H9 (cell line): Measurements from ENCODE around the gene SLC25A39. TPM values are rescaled to one million over a fixed set of nuclear protein-coding genes. Genes with fewer than 3 reads are reported as not detected.
A peak's percentile ranks its signal among the peaks of the same experiment; 100 is the strongest.
"Not testable (repeated sequence)": the region's sequence is repeated elsewhere in the genome, so short reads cannot be mapped to it uniquely, and the experiment has no call there.

ENCODE experiments used
- DNase-seq: peaks from one replicate; pipeline ENCODE4 v3.0.0-alpha.2; 2017
- H2AFZ ChIP-seq: one replicate; pipeline ENCODE4 v1.6.1; 2013; ENCODE audit warnings: mild to moderate bottlenecking, low read length, control low read depth, moderate library complexity
- H2AK5ac ChIP-seq: 2 replicates; pipeline ENCODE4 v1.6.1; 2013; ENCODE audit warnings: low read length, control low read depth, mixed read lengths; ENCODE audit not compliant: insufficient read length
- H2BK120ac ChIP-seq: one replicate; pipeline ENCODE4 v1.6.1; 2013; ENCODE audit warnings: low read depth, mild to moderate bottlenecking, low read length, control low read depth, inconsistent platforms; ENCODE audit not compliant: poor library complexity, severe bottlenecking
- H2BK12ac ChIP-seq: 2 replicates; pipeline ENCODE4 v1.6.1; 2013; ENCODE audit warnings: low read length, control low read depth, mixed read lengths, low read depth; ENCODE audit not compliant: insufficient read length
- H2BK15ac ChIP-seq: 2 replicates; pipeline ENCODE4 v1.6.1; 2013; ENCODE audit warnings: low read depth, low read length, control low read depth
- H2BK20ac ChIP-seq: one replicate; pipeline ENCODE4 v1.6.1; 2013; ENCODE audit warnings: low read depth, mild to moderate bottlenecking, low read length, control low read depth, inconsistent platforms; ENCODE audit not compliant: poor library complexity, severe bottlenecking
- H2BK5ac ChIP-seq: 2 replicates; pipeline ENCODE4 v1.6.1; 2013; ENCODE audit warnings: low read length, control low read depth, mixed read lengths; ENCODE audit not compliant: insufficient read length
- H3K14ac ChIP-seq: 2 replicates; pipeline ENCODE4 v1.6.1; 2013; ENCODE audit warnings: low read length, control low read depth; ENCODE audit not compliant: insufficient read depth
- H3K18ac ChIP-seq: 2 replicates; pipeline ENCODE4 v1.6.1; 2013; ENCODE audit warnings: low read depth, mild to moderate bottlenecking, mixed read lengths, low read length, control low read depth; ENCODE audit not compliant: insufficient read length
- H3K23ac ChIP-seq: 2 replicates; pipeline ENCODE4 v1.6.1; 2013; ENCODE audit warnings: low read length, control low read depth, mixed read lengths, low read depth; ENCODE audit not compliant: insufficient read length
- H3K23me2 ChIP-seq: 2 replicates; pipeline ENCODE4 v1.6.1; 2013; ENCODE audit warnings: low read depth, mild to moderate bottlenecking, mixed read lengths, low read length, control low read depth; ENCODE audit not compliant: insufficient read length, poor library complexity, severe bottlenecking
- H3K27ac ChIP-seq: 2 replicates; pipeline ENCODE4 v1.5.1; 2013; ENCODE audit warnings: low read length, control low read depth, mixed read lengths, low read depth; ENCODE audit not compliant: insufficient read length
- H3K27me3 ChIP-seq: 2 replicates; pipeline ENCODE4 v1.6.1; 2013; ENCODE audit warnings: low read length, control low read depth, inconsistent platforms; ENCODE audit not compliant: insufficient read depth
- H3K4ac ChIP-seq: 2 replicates; pipeline ENCODE4 v1.6.1; 2013; ENCODE audit warnings: low read depth, mild to moderate bottlenecking, control low read depth, inconsistent platforms, low read length, moderate library complexity
- H3K4me1 ChIP-seq: 2 replicates; pipeline ENCODE4 v1.6.1; 2013; ENCODE audit warnings: low read length, control low read depth, inconsistent platforms; ENCODE audit not compliant: insufficient read depth
- H3K4me2 ChIP-seq: 2 replicates; pipeline ENCODE4 v1.6.1; 2013; ENCODE audit warnings: low read length, control low read depth, mixed read lengths; ENCODE audit not compliant: insufficient read length, insufficient read depth
- H3K56ac ChIP-seq: 2 replicates; pipeline ENCODE4 v1.6.1; 2013; ENCODE audit warnings: low read depth, mild to moderate bottlenecking, mixed read lengths, low read length, control low read depth; ENCODE audit not compliant: insufficient read length
- H3K79me1 ChIP-seq: 2 replicates; pipeline ENCODE4 v1.6.1; 2013; ENCODE audit warnings: low read depth, mild to moderate bottlenecking, moderate library complexity, low read length, control low read depth, inconsistent platforms; ENCODE audit not compliant: insufficient read depth, poor library complexity, severe bottlenecking
- H3K79me2 ChIP-seq: 2 replicates; pipeline ENCODE4 v1.6.1; 2013; ENCODE audit warnings: low read length, control low read depth, inconsistent platforms; ENCODE audit not compliant: insufficient read depth
- H3K9ac ChIP-seq: 2 replicates; pipeline ENCODE4 v1.6.1; 2013; ENCODE audit warnings: low read length, control low read depth, mixed read lengths; ENCODE audit not compliant: insufficient read length; ENCODE audit errors: extremely low read depth
- H3K9me3 ChIP-seq: one replicate; pipeline ENCODE4 v1.6.1; 2013; ENCODE audit warnings: low read depth, low read length, inconsistent platforms; ENCODE audit not compliant: control insufficient read depth
- H3T11ph ChIP-seq: one replicate; pipeline ENCODE4 v1.6.1; 2013; ENCODE audit warnings: mild to moderate bottlenecking, low read length, control low read depth, inconsistent platforms
- H4K20me1 ChIP-seq: one replicate; pipeline ENCODE4 v1.6.1; 2013; ENCODE audit not compliant: control insufficient read depth, insufficient read length, insufficient read depth
- H4K5ac ChIP-seq: 2 replicates; pipeline ENCODE4 v1.6.1; 2013; ENCODE audit warnings: low read depth, mild to moderate bottlenecking, mixed read lengths, low read length, control low read depth; ENCODE audit not compliant: insufficient read length
- H4K8ac ChIP-seq: replicated peaks from 2 replicates; pipeline ENCODE4 v1.6.1; 2013; ENCODE audit warnings: low read length, control low read depth, mixed read lengths, low read depth; ENCODE audit not compliant: insufficient read length
- H4K91ac ChIP-seq: 2 replicates; pipeline ENCODE4 v1.6.1; 2013; ENCODE audit warnings: low read depth, mild to moderate bottlenecking, moderate library complexity, mixed read lengths, low read length, control low read depth; ENCODE audit not compliant: insufficient read length
- H3K27ac Mint-ChIP-seq, 3 experiments: 2 replicates in 2 of 3; 3 replicates in 1 of 3; pipeline ENCODE4 v1.8.0; 2020 to 2021; ENCODE audit warnings: mixed read lengths in 3 of 3, mild to moderate bottlenecking in 1 of 3, moderate library complexity in 1 of 3
- H3K27me3 Mint-ChIP-seq: 2 replicates; pipeline ENCODE4 v1.8.0; 2021; ENCODE audit warnings: low read depth, mild to moderate bottlenecking, moderate library complexity, mixed read lengths
- H3K36me3 Mint-ChIP-seq, 3 experiments: 2 replicates in 2 of 3; 3 replicates in 1 of 3; pipeline ENCODE4 v1.8.0; 2020 to 2021; ENCODE audit warnings: low read depth in 3 of 3, mixed read lengths in 3 of 3; ENCODE audit not compliant: insufficient read depth in 1 of 3
- H3K4me1 Mint-ChIP-seq, 2 experiments: 2 replicates each; pipeline ENCODE4 v1.8.0; 2020; ENCODE audit warnings: mixed read lengths in 2 of 2
- H3K4me3 Mint-ChIP-seq, 2 experiments: 2 replicates in 1 of 2; 3 replicates in 1 of 2; pipeline ENCODE4 v1.8.0; 2020 to 2021; ENCODE audit warnings: mild to moderate bottlenecking in 2 of 2, mixed read lengths in 2 of 2, moderate library complexity in 1 of 2
- H3K9me3 Mint-ChIP-seq, 2 experiments: 2 replicates in 1 of 2; 3 replicates in 1 of 2; pipeline ENCODE4 v1.8.0; 2020; ENCODE audit warnings: mild to moderate bottlenecking in 2 of 2, mixed read lengths in 2 of 2, moderate library complexity in 1 of 2
- CTCF ChIP-seq: fragments of 200-600 bp; sonication (generic); conservative IDR thresholded peaks from 3 replicates; pipeline ENCODE4 v1.8.0; 2021; ENCODE audit warnings: antibody characterized with exemption, mild to moderate bottlenecking
- WGBS: extraction: QIAGEN DNeasy Blood & Tissue Kit; methylation state at CpG from one replicate; pipeline ENCODE4 v1.1.7; 2013; ENCODE audit warnings: missing lambda C conversion rate, low lambda C conversion rate, mixed read lengths; ENCODE audit not compliant: insufficient read length; ENCODE audit errors: extremely low coverage; 5-methylcytosine and 5-hydroxymethylcytosine counted together
- total RNA-seq: library from RNA; stranded (reverse); gene quantifications from 2 replicates; pipeline ENCODE4 v1.2.1, GENCODE V29; 2021

Gene SLC25A39
- total RNA-seq, 1 experiment from 2014 or later = 227 TPM

GRCh38 chr17:44367231-44367979 is 42.8 kb upstream of the SLC25A39 start:
- Histone ChIP-seq H2BK5ac (no peak overlapping the region), H2BK120ac (no peak overlapping the region), H4K5ac (no peak overlapping the region), H3K23me2 (peaks cover 8% of the 10 kb centered on the region), H3K79me2 (no peaks in the 10 kb centered on the region), H3K4ac (no peak overlapping the region), H3T11ph (no peak overlapping the region), H2AFZ (no peak overlapping the region), H3K23ac (no peak overlapping the region), H3K14ac (no peak overlapping the region), H2BK15ac (no peak overlapping the region), H3K79me1 (no peaks in the 10 kb centered on the region), H2BK20ac (no peak overlapping the region), H3K18ac (no peak overlapping the region), H3K4me1 (peaks cover 2% of the 10 kb centered on the region; the same call in 1 of the 2 replicates), H3K56ac (no peak overlapping the region), H3K4me2 (no peak overlapping the region), H4K8ac (no peak overlapping the region), H3K27me3 (no peaks in the 10 kb centered on the region; the same call in 1 of the 2 replicates), H2AK5ac (no peak overlapping the region), H2BK12ac (no peak overlapping the region), H3K27ac (no peak overlapping the region), H4K20me1 (no peaks in the 10 kb centered on the region), H3K9me3 (no peaks in the 10 kb centered on the region), H4K91ac (no peak overlapping the region), H3K9ac (no peak overlapping the region)
- H3K27ac Mint-ChIP-seq = no peak overlapping the region; a peak in 1 of 7 replicates
- peaks cover 37% of the 10 kb centered on the region for H3K27me3 Mint-ChIP-seq
- no peaks in the 10 kb centered on the region for H3K36me3 Mint-ChIP-seq
- H3K4me3 Mint-ChIP-seq = no peak overlapping the region
- no CpG with 5 or more reads among the region's 7 CpGs for WGBS
- H3K9me3 Mint-ChIP-seq = no peaks in the 10 kb centered on the region; a peak in 1 of 5 replicates
- no peak for TF ChIP-seq CTCF
- no peak for DNase-seq
- H3K4me1 Mint-ChIP-seq = peaks cover 10 to 17% of the 10 kb centered on the region in 2 experiments

DNA sequence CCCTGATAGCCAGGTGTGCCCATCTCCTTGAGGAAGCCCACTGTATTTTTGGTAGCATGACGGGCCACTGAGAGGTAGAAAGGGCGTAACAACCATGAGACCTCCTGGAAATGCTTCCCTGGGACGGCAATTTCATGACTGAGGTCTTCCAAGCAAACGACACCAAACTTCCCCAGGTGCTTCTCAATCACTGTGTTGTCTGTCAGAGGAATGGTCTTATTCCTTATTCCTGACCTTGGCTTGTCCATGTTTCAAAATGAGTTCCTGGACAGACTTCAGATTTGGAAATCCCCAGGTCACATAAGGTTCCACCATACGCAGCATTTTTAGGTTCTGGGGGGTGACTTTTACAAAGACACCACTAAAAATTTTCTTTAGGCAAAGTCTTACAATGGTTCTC is 40.4 kb upstream of the SLC25A39 start:
- H2AFZ ChIP-seq, H3K79me2 ChIP-seq, H4K91ac ChIP-seq, H3K23ac ChIP-seq, H4K20me1 ChIP-seq, H3K36me3 Mint-ChIP-seq, H3K27ac ChIP-seq, H2BK120ac ChIP-seq, H3K4ac ChIP-seq, H4K8ac ChIP-seq, H3K9me3 ChIP-seq, H4K5ac ChIP-seq, H3K9me3 Mint-ChIP-seq, H3K27me3 ChIP-seq, H2BK20ac ChIP-seq, H3K56ac ChIP-seq, H2BK5ac ChIP-seq, H3K27ac Mint-ChIP-seq, H3K79me1 ChIP-seq, H2BK12ac ChIP-seq, DNase-seq, H2BK15ac ChIP-seq, H3K14ac ChIP-seq, H2AK5ac ChIP-seq, H3K4me2 ChIP-seq, H3K9ac ChIP-seq, H3K18ac ChIP-seq, H3T11ph ChIP-seq: not testable (repeated sequence)
- H3K4me3 Mint-ChIP-seq = peak overlapping the region in 1 of 2 experiments; percentile 59; a peak in 3 of 5 replicates
- H3K4me1 Mint-ChIP-seq = peaks cover 28 to 34% of the 10 kb centered on the region in 2 experiments
- peaks cover 35% of the 10 kb centered on the region for H3K27me3 Mint-ChIP-seq
- peaks cover 14% of the 10 kb centered on the region for H3K4me1 ChIP-seq
- no CpG with 5 or more reads among the region's 5 CpGs for WGBS
- H3K23me2 ChIP-seq = peaks cover 13% of the 10 kb centered on the region
